PFSK-1 (cell line): Measurements from ENCODE around the gene VWA2.

ENCODE experiments used
- FOXP2 ChIP-seq: optimal IDR thresholded peaks from 2 replicates; pipeline ENCODE3; 2011; ENCODE audit warnings: borderline replicate concordance, control low read depth, inconsistent platforms; ENCODE audit not compliant: insufficient read depth; ENCODE audit errors: extremely low read length, extremely low read depth
- POLR2AphosphoS5 ChIP-seq: IDR thresholded peaks from 2 replicates; pipeline ENCODE4 v1.6.1; 2012; ENCODE audit warnings: low read depth, mild to moderate bottlenecking, control low read depth, low read length, moderate library complexity
- REST ChIP-seq, 2 experiments: IDR thresholded peaks; 2 replicates each; pipeline versions ENCODE4 v1.6.1 to v1.8.0; 2011 to 2012; ENCODE audit warnings: low read depth in 2 of 2, low read length in 2 of 2, control low read depth in 1 of 2, inconsistent platforms in 1 of 2, mild to moderate bottlenecking in 1 of 2, moderate library complexity in 1 of 2; ENCODE audit not compliant: insufficient read depth in 1 of 2
- SIN3A ChIP-seq: IDR thresholded peaks from 2 replicates; pipeline ENCODE4 v1.6.1; 2012; ENCODE audit warnings: mild to moderate bottlenecking, low read length, moderate library complexity, borderline replicate concordance; ENCODE audit not compliant: insufficient read depth
- TAF1 ChIP-seq: IDR thresholded peaks from 2 replicates; pipeline ENCODE4 v1.6.1; 2012; ENCODE audit warnings: low read length, control low read depth, borderline replicate concordance; ENCODE audit not compliant: insufficient read depth

- no peak for TF ChIP-seq POLR2AphosphoS5
- TF ChIP-seq SIN3A: no peak
- no peak for TF ChIP-seq REST (IDR thresholded peaks at IDR 0.05; ENCODE audit: insufficient read depth in 1 of 2, low read depth in 2 of 2, low read length in 2 of 2)
- TF ChIP-seq TAF1: no peak
- TF ChIP-seq FOXP2: no peak
Measured at GRCh38 chr10:114242235-114242634, 3.2 kb downstream of the VWA2 start.
